Natural killer cell (primary cell): ENCODE results near the gene EVL. TPM values are rescaled to one million over a fixed set of nuclear protein-coding genes. Genes with fewer than 3 reads are reported as not detected.

Source experiments
- ATAC-seq, 3 donors: fragments of 150-1000 bp in 2 of 3; fragments of 200-7000 bp in 1 of 3; cut with Tn5 transposase; 1 replicate in 1 of 3; 2 replicates in 2 of 3; pipeline ENCODE4 v1.10.0; 2021; ENCODE audit warnings: mild to moderate bottlenecking in 2 of 3, moderate library complexity in 2 of 3
- DNase-seq, 2 donors: peaks; one replicate each; pipeline versions ENCODE4 v3.0.0 to v3.0.0-alpha.2; 2013 to 2021; ENCODE audit warnings: mixed read lengths in 1 of 2
- H3K27ac ChIP-seq: one replicate; pipeline ENCODE4 v1.5.1; 2013; ENCODE audit warnings: mild to moderate bottlenecking, low read length
- H3K27me3 ChIP-seq: one replicate; pipeline ENCODE4 v1.6.1; 2013; ENCODE audit warnings: low read length; ENCODE audit not compliant: control insufficient read depth, insufficient read depth
- H3K36me3 ChIP-seq: one replicate; pipeline ENCODE4 v1.6.1; 2013; ENCODE audit warnings: low read length; ENCODE audit not compliant: control insufficient read depth, insufficient read depth
- H3K4me1 ChIP-seq: one replicate; pipeline ENCODE4 v1.6.1; 2013; ENCODE audit warnings: low read length; ENCODE audit not compliant: control insufficient read depth, insufficient read depth
- H3K4me3 ChIP-seq: one replicate; pipeline ENCODE4 v1.5.1; 2013; ENCODE audit warnings: low read length
- H3K9me3 ChIP-seq: one replicate; pipeline ENCODE4 v1.6.1; 2013; ENCODE audit warnings: low read length; ENCODE audit not compliant: control insufficient read depth, insufficient read depth
- H3K27ac Mint-ChIP-seq, 2 donors: one replicate each; pipeline ENCODE4 v1.8.0; 2022; ENCODE audit warnings: mild to moderate bottlenecking in 2 of 2, mixed read lengths in 2 of 2, moderate library complexity in 1 of 2
- H3K27me3 Mint-ChIP-seq, 2 donors: one replicate each; pipeline ENCODE4 v1.8.0; 2022; ENCODE audit warnings: low read depth in 2 of 2, mixed read lengths in 2 of 2
- H3K36me3 Mint-ChIP-seq: one replicate; pipeline ENCODE4 v1.8.0; 2022; ENCODE audit warnings: mixed read lengths
- H3K4me1 Mint-ChIP-seq, 2 donors: one replicate each; pipeline ENCODE4 v1.8.0; 2022; ENCODE audit warnings: mixed read lengths in 2 of 2
- H3K4me3 Mint-ChIP-seq: one replicate; pipeline ENCODE4 v1.8.0; 2022; ENCODE audit warnings: mild to moderate bottlenecking, moderate library complexity, mixed read lengths
- H3K9me3 Mint-ChIP-seq, 2 donors: one replicate each; pipeline ENCODE4 v1.8.0; 2022; ENCODE audit warnings: mixed read lengths in 2 of 2
- CTCF ChIP-seq: fragments of 200-600 bp; IDR thresholded peaks from one replicate; pipeline ENCODE4 v1.8.0; 2022; ENCODE audit warnings: antibody characterized with exemption
- WGBS: methylation state at CpG from one replicate; pipeline ENCODE4 v1.1.7; 2013; ENCODE audit warnings: missing lambda C conversion rate; ENCODE audit not compliant: insufficient coverage; 5-methylcytosine and 5-hydroxymethylcytosine counted together
- intact Hi-C: fragments of 100-400 bp; cut with micrococcal nuclease; formaldehyde crosslinking; loops from one replicate; pipeline ENCODE4 v1.14.2; 2022
- total RNA-seq, 4 donors: library from RNA; stranded (reverse); fragments of 120-200 nt in 1 of 4; gene quantifications; one replicate each; pipeline versions ENCODE4 v1.2.3 to v1.2.4, GENCODE V29; 2013 to 2022

EVL gene
- total RNA-seq, 3 donors from 2014 or later (not counting 1 experiment from before 2014, with no cell fraction given): 882 to 1,108 (median 986) TPM

GRCh38 chr14:100081997-100082625, 16.9 kb downstream of the EVL start:
- Mint-ChIP-seq H3K4me1 (peaks cover 94 to 96% of the 10 kb centered on the region in 2 donors), H3K36me3 (peaks cover 20% of the 10 kb centered on the region), H3K27me3 (no peaks in the 10 kb centered on the region), H3K9me3 (no peaks in the 10 kb centered on the region), H3K27ac (peak overlapping the region; percentile 93), H3K4me3 (peak overlapping the region; percentile 84)
- Histone ChIP-seq H3K4me3 (no peak overlapping the region), H3K27ac (peak overlapping the region; percentile 64), H3K27me3 (no peaks in the 10 kb centered on the region), H3K4me1 (peaks cover 78% of the 10 kb centered on the region), H3K9me3 (no peaks in the 10 kb centered on the region), H3K36me3 (peaks cover 49% of the 10 kb centered on the region)
- no peak for TF ChIP-seq CTCF
- 47% methylated on average over 11 of the region's 12 CpGs for WGBS
- DNase-seq (peak in 1 of 2 donors; percentile 54), ATAC-seq (peak; percentile 34 to 58 (median 51))
- intact Hi-C loops: no loop called here

- Mint-ChIP-seq H3K4me1 (peaks cover 95 to 97% of the 10 kb centered on the region in 2 donors), H3K4me3 (peak overlapping the region; percentile 84), H3K27ac (peak overlapping the region; percentile 93), H3K9me3 (no peaks in the 10 kb centered on the region), H3K36me3 (peaks cover 24% of the 10 kb centered on the region), H3K27me3 (no peaks in the 10 kb centered on the region)
- H3K4me3 ChIP-seq: no peak overlapping the region
- WGBS: 48% methylated on average over 3 of the region's 3 CpGs
- DNase-seq (no peak), ATAC-seq (no peak)
- TF ChIP-seq CTCF: no peak
- peaks cover 78% of the 10 kb centered on the region for H3K4me1 ChIP-seq
- peaks cover 52% of the 10 kb centered on the region for H3K36me3 ChIP-seq
- H3K27me3 ChIP-seq: no peaks in the 10 kb centered on the region
- peak overlapping the region; percentile 64 for H3K27ac ChIP-seq
- intact Hi-C loops: no loop called here
- H3K9me3 ChIP-seq: no peaks in the 10 kb centered on the region
These were observed 17.5 kb downstream of the EVL start for GRCh38 chr14:100082723-100083122.

- Histone ChIP-seq H3K4me3 (no peak overlapping the region), H3K9me3 (no peaks in the 10 kb centered on the region), H3K4me1 (peaks cover 69% of the 10 kb centered on the region), H3K27me3 (no peaks in the 10 kb centered on the region), H3K36me3 (peaks cover 58% of the 10 kb centered on the region), H3K27ac (peak overlapping the region; percentile 64)
- intact Hi-C loops: no loop called here
- peak overlapping the region; percentile 84 for H3K4me3 Mint-ChIP-seq
- H3K27ac Mint-ChIP-seq: peak overlapping the region; percentile 93
- H3K9me3 Mint-ChIP-seq: no peaks in the 10 kb centered on the region
- peak; percentile 29 to 35 (median 30) for ATAC-seq
- H3K36me3 Mint-ChIP-seq: peaks cover 30% of the 10 kb centered on the region
- no peak for TF ChIP-seq CTCF
- H3K4me1 Mint-ChIP-seq: peaks cover 95 to 97% of the 10 kb centered on the region in 2 donors
- no peaks in the 10 kb centered on the region for H3K27me3 Mint-ChIP-seq
- peak in 1 of 2 donors; percentile 73 for DNase-seq
- whole genome bisulfite sequencing: 20% methylated on average over 1 of the region's 2 CpGs
These were observed 18.5 kb downstream of the EVL start for GRCh38 chr14:100083706-100084105.

- Mint-ChIP-seq H3K4me1 (peaks cover 94 to 97% of the 10 kb centered on the region in 2 donors), H3K36me3 (peaks cover 36% of the 10 kb centered on the region), H3K9me3 (no peaks in the 10 kb centered on the region), H3K27me3 (no peaks in the 10 kb centered on the region), H3K4me3 (no peak overlapping the region), H3K27ac (peak overlapping the region; percentile 93)
- H3K27me3 ChIP-seq: no peaks in the 10 kb centered on the region
- peaks cover 66% of the 10 kb centered on the region for H3K36me3 ChIP-seq
- peak overlapping the region; percentile 64 for H3K27ac ChIP-seq
- intact Hi-C loops: no loop called here
- ATAC-seq (no peak), DNase-seq (no peak)
- TF ChIP-seq CTCF: no peak
- H3K9me3 ChIP-seq: no peaks in the 10 kb centered on the region
- 89% methylated on average over 10 of the region's 10 CpGs for WGBS
- peaks cover 61% of the 10 kb centered on the region for H3K4me1 ChIP-seq
- H3K4me3 ChIP-seq: no peak overlapping the region
These were observed 19.4 kb downstream of the EVL start for GRCh38 chr14:100084591-100084990.
